HepG2 (cell line): ENCODE data around the gene ACAP2. TPM values are rescaled to one million over a fixed set of nuclear protein-coding genes. Genes with fewer than 3 reads are reported as not detected.

Experiments used
- ATAC-seq: fragments of 200-7000 bp; cut with Tn5 transposase; 3 replicates; pipeline ENCODE4 v1.9.1; 2020; ENCODE audit warnings: mild to moderate bottlenecking, moderate library complexity
- BruUV-seq: library from RNA; stranded (reverse); fragments of 400-500 nt; replicated peaks from 2 replicates; lab custom pipeline; 2021; lab: Mats Ljungman, UMichigan
- CTCF ChIA-PET: fragments of 300-600 bp; formaldehyde crosslinking; extraction: SDS; loops from one replicate; lab custom pipeline; 2021; ENCODE audit warnings: low total read pairs, inconsistent platforms, low intra/inter-chr PET ratio; lab: Yijun Ruan, JAX
- POLR2A ChIA-PET: fragments of 350-600 bp; sonication (Branson Sonifier 250); formaldehyde crosslinking; loops from one replicate; lab custom pipeline; 2020; ENCODE audit warnings: antibody characterized with exemption, inconsistent platforms; lab: Yijun Ruan, JAX
- DNase-seq: peaks from one replicate; pipeline ENCODE4 v3.0.0-alpha.2; 2015; ENCODE audit warnings: low spot score
- FAIRE-seq: peaks from 3 replicates; lab custom pipeline; 2011; peaks lifted over from hg19 to GRCh38; lab: Jason Lieb, UNC
- H2AFZ ChIP-seq: one replicate; pipeline ENCODE4 v1.6.1; 2011; ENCODE audit warnings: low read length, inconsistent platforms
- H3K27ac ChIP-seq: fragments of 300-600 bp; 3 replicates; pipeline ENCODE4 v1.8.0; 2011; ENCODE audit warnings: mixed run types, mild to moderate bottlenecking, mixed read lengths, low read length, inconsistent platforms; ENCODE audit not compliant: insufficient read depth; ENCODE audit errors: extremely low read length
- H3K27me3 ChIP-seq, 2 experiments: fragments of 200-600 bp in 1 of 2; 2 replicates in 1 of 2; 3 replicates in 1 of 2; pipeline versions ENCODE4 v1.6.0 to v1.8.0; 2011; ENCODE audit warnings: low read length in 2 of 2, mild to moderate bottlenecking in 2 of 2, moderate library complexity in 2 of 2, inconsistent platforms in 1 of 2; ENCODE audit not compliant: insufficient read depth in 2 of 2, control insufficient read depth in 1 of 2
- H3K36me3 ChIP-seq, 2 experiments: fragments of 200-600 bp in 1 of 2; replicated peaks in 1 of 2; 2 replicates in 1 of 2; 3 replicates in 1 of 2; pipeline versions ENCODE4 v1.5.1 to v1.8.0; 2011; ENCODE audit warnings: low read length in 2 of 2, inconsistent platforms in 1 of 2; ENCODE audit not compliant: insufficient read depth in 2 of 2, control insufficient read depth in 1 of 2
- H3K4me1 ChIP-seq: 2 replicates; pipeline ENCODE4 v1.5.1; 2012; ENCODE audit warnings: low read length, inconsistent platforms; ENCODE audit not compliant: insufficient read depth
- H3K4me2 ChIP-seq: 2 replicates; pipeline ENCODE4 v1.6.0; 2011; ENCODE audit warnings: low read depth, low read length, inconsistent platforms
- H3K4me3 ChIP-seq, 3 experiments: fragments of 200-600 bp in 1 of 3; sonication (generic), shearing (Covaris generic) in 1 of 3; replicated peaks in 1 of 3; 2 replicates each; pipeline ENCODE4 v1.5.1; 2011 to 2016; ENCODE audit warnings: low read length in 3 of 3, inconsistent platforms in 2 of 3, low read depth in 2 of 3, mild to moderate bottlenecking in 2 of 3, control low read depth in 1 of 3, mixed read lengths in 1 of 3; ENCODE audit not compliant: insufficient read depth in 1 of 3
- H3K79me2 ChIP-seq: one replicate; pipeline ENCODE4 v1.6.1; 2011; ENCODE audit warnings: low read length, inconsistent platforms; ENCODE audit not compliant: insufficient read depth
- H3K9ac ChIP-seq: 2 replicates; pipeline ENCODE4 v1.6.0; 2011; ENCODE audit warnings: mild to moderate bottlenecking, low read depth, low read length, inconsistent platforms; ENCODE audit not compliant: insufficient read depth
- H3K9me3 ChIP-seq: 2 replicates; pipeline ENCODE4 v1.5.1; 2012; ENCODE audit warnings: mild to moderate bottlenecking, low read length
- H4K20me1 ChIP-seq: 2 replicates; pipeline ENCODE4 v1.6.0; 2011; ENCODE audit warnings: inconsistent platforms, mild to moderate bottlenecking, low read length, moderate library complexity; ENCODE audit not compliant: insufficient read depth
- FLYWCH1 ChIP-seq: sonication (generic); formaldehyde crosslinking; IDR thresholded peaks from 2 replicates; pipeline ENCODE4 v1.8.1; 2023; ENCODE audit warnings: mild to moderate bottlenecking, missing genetic modification reagents
- PCBP1 ChIP-seq: fragments of 200-400 bp; formaldehyde crosslinking; IDR thresholded peaks from 2 replicates; pipeline ENCODE4 v1.6.1; 2017; ENCODE audit warnings: mild to moderate bottlenecking, low read depth, low read length, borderline replicate concordance
- REPIN1 ChIP-seq: sonication (generic); formaldehyde crosslinking; IDR thresholded peaks from 2 replicates; pipeline ENCODE4 v1.8.0; 2022; ENCODE audit warnings: missing genetic modification reagents, low read depth, mild to moderate bottlenecking, borderline replicate concordance
- SATB2 ChIP-seq: sonication (generic); formaldehyde crosslinking; IDR thresholded peaks from 2 replicates; pipeline ENCODE4 v1.5.0; 2020; ENCODE audit warnings: missing genetic modification reagents
- TBL1XR1 ChIP-seq: fragments of 150-350 bp; IDR thresholded peaks from 2 replicates; pipeline ENCODE4 v1.6.1; 2014; ENCODE audit warnings: borderline replicate concordance, low read length; ENCODE audit not compliant: partially characterized antibody
- ZFY ChIP-seq: sonication (generic); formaldehyde crosslinking; IDR thresholded peaks from 2 replicates; pipeline ENCODE4 v1.4.0; 2020; ENCODE audit warnings: missing genetic modification reagents
- in situ Hi-C: cut with HindIII; loops from 2 replicates; pipeline ENCODE4 v1.10.0; 2017; ENCODE audit warnings: low pct_unique_long_range_greater_than_20kb; ENCODE audit not compliant: extremely low pct_ligation_motif_present
- intact Hi-C: fragments of 100-400 bp; cut with micrococcal nuclease; formaldehyde crosslinking; loops from one replicate; pipeline ENCODE4 v1.10.0; 2022; ENCODE audit not compliant: unreplicated experiment
- polyA plus RNA-seq, 8 experiments: library from polyadenylated mRNA; depleted of rRNA in 3 of 8; stranded (reverse) in 7 of 8; unstranded in 1 of 8; fragments of >200 nt; fragmentation: Illumina TruSeq in 4 of 8; extraction: Trizol in 4 of 8; gene quantifications; 2 replicates each; pipeline versions ENCODE4 v1.2.1 to v1.2.3, GENCODE V29; 2011 to 2016; ENCODE audit warnings: low read depth in 4 of 8, missing spikeins in 1 of 8, mixed read lengths in 1 of 8; ENCODE audit not compliant: insufficient read depth in 1 of 8
- total RNA-seq, 5 experiments: library from RNA; depleted of rRNA; stranded (reverse); fragments of >200 nt; fragmentation: Illumina TruSeq; extraction: Trizol; gene quantifications; 2 replicates each; pipeline ENCODE4 v1.2.3, GENCODE V29; 2016; ENCODE audit warnings: low read depth in 1 of 5
- TF ChIP-seq, protein P1 (sequence below): sonication (generic); formaldehyde crosslinking; IDR thresholded peaks from 2 replicates; pipeline ENCODE4 v1.5.0; 2020; ENCODE audit warnings: missing genetic modification reagents
- TF ChIP-seq, protein P2 (sequence below): sonication (generic); formaldehyde crosslinking; IDR thresholded peaks from 2 replicates; pipeline ENCODE4 v1.4.0; 2020; ENCODE audit warnings: missing genetic modification reagents, borderline replicate concordance
- TF ChIP-seq, protein P3 (sequence below): sonication (generic); formaldehyde crosslinking; IDR thresholded peaks from 2 replicates; pipeline ENCODE4 v1.4.0; 2020; ENCODE audit warnings: missing genetic modification reagents, borderline replicate concordance
- TF ChIP-seq, protein P4 (sequence below): sonication (generic); formaldehyde crosslinking; IDR thresholded peaks from 2 replicates; pipeline ENCODE4 v1.4.0; 2020; ENCODE audit warnings: missing genetic modification reagents, borderline replicate concordance
- TF ChIP-seq, protein P5 (sequence below): IDR thresholded peaks from 2 replicates; pipeline ENCODE4 v1.6.1; 2012; ENCODE audit warnings: inconsistent platforms

ACAP2 gene
- total and polyA plus RNA-seq, 2 of the 13 experiments (the other 11 are each of a cell fraction or from before 2014, with no cell fraction given): 7.3 to 23.9 TPM

DNA sequence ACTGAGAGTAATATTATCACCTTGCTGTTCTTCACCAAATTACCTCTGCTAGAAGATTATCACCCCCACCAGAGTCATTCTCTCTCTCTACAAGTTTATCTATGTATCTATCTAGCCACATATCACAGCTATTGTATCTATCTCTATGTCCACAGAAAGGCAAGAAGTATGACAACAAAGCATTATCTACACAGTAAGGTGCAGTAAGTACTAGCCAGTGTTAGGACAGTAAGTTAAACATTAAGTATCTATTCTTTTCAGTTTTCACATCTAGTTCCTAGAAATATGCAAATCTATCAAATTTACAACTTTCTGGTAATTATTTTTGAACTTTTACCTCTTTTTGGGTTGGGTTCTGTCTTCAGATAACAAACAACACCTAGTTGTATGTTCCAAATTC, 145.4 kb downstream of the ACAP2 start:
- no TSS peak for BruUV-seq
- FAIRE-seq (no peak), ATAC-seq (no peak), DNase-seq (no peak)
- Histone ChIP-seq H3K9me3 (no peaks in the 10 kb centered on the region), H3K27ac (no peak overlapping the region), H3K4me2 (no peak overlapping the region), H4K20me1 (no peaks in the 10 kb centered on the region), H2AFZ (no peak overlapping the region), H3K9ac (no peak overlapping the region), H3K4me3 (no peak overlapping the region), H3K4me1 (no peaks in the 10 kb centered on the region), H3K79me2 (no peaks in the 10 kb centered on the region), H3K27me3 (no peaks in the 10 kb centered on the region), H3K36me3 (peaks cover 0 to 7% of the 10 kb centered on the region in 2 experiments; a peak in 1 of 5 replicates)
- in situ Hi-C loops: no loop called here
- intact Hi-C loops: no loop called here
- POLR2A ChIA-PET: no interaction called here
- TF ChIP-seq TBL1XR1 (no peak), ZFY (no peak), FLYWCH1 (CRISPR knock-in tag) (no peak), SATB2 (CRISPR knock-in tag) (no peak), REPIN1 (CRISPR knock-in tag) (no peak), PCBP1 (no peak)
- TF ChIP-seq, protein P1, sequence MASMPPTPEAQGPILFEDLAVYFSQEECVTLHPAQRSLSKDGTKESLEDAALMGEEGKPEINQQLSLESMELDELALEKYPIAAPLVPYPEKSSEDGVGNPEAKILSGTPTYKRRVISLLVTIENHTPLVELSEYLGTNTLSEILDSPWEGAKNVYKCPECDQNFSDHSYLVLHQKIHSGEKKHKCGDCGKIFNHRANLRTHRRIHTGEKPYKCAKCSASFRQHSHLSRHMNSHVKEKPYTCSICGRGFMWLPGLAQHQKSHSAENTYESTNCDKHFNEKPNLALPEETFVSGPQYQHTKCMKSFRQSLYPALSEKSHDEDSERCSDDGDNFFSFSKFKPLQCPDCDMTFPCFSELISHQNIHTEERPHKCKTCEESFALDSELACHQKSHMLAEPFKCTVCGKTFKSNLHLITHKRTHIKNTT: no peak
- TF ChIP-seq, protein P2, sequence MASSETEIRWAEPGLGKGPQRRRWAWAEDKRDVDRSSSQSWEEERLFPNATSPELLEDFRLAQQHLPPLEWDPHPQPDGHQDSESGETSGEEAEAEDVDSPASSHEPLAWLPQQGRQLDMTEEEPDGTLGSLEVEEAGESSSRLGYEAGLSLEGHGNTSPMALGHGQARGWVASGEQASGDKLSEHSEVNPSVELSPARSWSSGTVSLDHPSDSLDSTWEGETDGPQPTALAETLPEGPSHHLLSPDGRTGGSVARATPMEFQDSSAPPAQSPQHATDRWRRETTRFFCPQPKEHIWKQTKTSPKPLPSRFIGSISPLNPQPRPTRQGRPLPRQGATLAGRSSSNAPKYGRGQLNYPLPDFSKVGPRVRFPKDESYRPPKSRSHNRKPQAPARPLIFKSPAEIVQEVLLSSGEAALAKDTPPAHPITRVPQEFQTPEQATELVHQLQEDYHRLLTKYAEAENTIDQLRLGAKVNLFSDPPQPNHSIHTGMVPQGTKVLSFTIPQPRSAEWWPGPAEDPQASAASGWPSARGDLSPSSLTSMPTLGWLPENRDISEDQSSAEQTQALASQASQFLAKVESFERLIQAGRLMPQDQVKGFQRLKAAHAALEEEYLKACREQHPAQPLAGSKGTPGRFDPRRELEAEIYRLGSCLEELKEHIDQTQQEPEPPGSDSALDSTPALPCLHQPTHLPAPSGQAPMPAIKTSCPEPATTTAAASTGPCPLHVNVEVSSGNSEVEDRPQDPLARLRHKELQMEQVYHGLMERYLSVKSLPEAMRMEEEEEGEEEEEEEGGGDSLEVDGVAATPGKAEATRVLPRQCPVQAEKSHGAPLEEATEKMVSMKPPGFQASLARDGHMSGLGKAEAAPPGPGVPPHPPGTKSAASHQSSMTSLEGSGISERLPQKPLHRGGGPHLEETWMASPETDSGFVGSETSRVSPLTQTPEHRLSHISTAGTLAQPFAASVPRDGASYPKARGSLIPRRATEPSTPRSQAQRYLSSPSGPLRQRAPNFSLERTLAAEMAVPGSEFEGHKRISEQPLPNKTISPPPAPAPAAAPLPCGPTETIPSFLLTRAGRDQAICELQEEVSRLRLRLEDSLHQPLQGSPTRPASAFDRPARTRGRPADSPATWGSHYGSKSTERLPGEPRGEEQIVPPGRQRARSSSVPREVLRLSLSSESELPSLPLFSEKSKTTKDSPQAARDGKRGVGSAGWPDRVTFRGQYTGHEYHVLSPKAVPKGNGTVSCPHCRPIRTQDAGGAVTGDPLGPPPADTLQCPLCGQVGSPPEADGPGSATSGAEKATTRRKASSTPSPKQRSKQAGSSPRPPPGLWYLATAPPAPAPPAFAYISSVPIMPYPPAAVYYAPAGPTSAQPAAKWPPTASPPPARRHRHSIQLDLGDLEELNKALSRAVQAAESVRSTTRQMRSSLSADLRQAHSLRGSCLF (CRISPR knock-in tag): no peak
- TF ChIP-seq, protein P3, sequence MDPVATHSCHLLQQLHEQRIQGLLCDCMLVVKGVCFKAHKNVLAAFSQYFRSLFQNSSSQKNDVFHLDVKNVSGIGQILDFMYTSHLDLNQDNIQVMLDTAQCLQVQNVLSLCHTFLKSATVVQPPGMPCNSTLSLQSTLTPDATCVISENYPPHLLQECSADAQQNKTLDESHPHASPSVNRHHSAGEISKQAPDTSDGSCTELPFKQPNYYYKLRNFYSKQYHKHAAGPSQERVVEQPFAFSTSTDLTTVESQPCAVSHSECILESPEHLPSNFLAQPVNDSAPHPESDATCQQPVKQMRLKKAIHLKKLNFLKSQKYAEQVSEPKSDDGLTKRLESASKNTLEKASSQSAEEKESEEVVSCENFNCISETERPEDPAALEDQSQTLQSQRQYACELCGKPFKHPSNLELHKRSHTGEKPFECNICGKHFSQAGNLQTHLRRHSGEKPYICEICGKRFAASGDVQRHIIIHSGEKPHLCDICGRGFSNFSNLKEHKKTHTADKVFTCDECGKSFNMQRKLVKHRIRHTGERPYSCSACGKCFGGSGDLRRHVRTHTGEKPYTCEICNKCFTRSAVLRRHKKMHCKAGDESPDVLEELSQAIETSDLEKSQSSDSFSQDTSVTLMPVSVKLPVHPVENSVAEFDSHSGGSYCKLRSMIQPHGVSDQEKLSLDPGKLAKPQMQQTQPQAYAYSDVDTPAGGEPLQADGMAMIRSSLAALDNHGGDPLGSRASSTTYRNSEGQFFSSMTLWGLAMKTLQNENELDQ (CRISPR knock-in tag): no peak
- TF ChIP-seq, protein P4, sequence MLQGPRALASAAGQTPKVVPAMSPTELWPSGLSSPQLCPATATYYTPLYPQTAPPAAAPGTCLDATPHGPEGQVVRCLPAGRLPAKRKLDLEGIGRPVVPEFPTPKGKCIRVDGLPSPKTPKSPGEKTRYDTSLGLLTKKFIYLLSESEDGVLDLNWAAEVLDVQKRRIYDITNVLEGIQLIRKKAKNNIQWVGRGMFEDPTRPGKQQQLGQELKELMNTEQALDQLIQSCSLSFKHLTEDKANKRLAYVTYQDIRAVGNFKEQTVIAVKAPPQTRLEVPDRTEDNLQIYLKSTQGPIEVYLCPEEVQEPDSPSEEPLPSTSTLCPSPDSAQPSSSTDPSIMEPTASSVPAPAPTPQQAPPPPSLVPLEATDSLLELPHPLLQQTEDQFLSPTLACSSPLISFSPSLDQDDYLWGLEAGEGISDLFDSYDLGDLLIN (CRISPR knock-in tag): no peak
- TF ChIP-seq, protein P5, sequence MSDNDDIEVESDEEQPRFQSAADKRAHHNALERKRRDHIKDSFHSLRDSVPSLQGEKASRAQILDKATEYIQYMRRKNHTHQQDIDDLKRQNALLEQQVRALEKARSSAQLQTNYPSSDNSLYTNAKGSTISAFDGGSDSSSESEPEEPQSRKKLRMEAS: no peak
- CTCF ChIA-PET: no interaction called here
